ENCODE results near the gene BTF3. TPM values are rescaled to one million over a fixed set of nuclear protein-coding genes. Genes with fewer than 3 reads are reported as not detected.

The BTF3 gene
- polyA plus RNA-seq, 1 donor = 857 TPM

DNA sequence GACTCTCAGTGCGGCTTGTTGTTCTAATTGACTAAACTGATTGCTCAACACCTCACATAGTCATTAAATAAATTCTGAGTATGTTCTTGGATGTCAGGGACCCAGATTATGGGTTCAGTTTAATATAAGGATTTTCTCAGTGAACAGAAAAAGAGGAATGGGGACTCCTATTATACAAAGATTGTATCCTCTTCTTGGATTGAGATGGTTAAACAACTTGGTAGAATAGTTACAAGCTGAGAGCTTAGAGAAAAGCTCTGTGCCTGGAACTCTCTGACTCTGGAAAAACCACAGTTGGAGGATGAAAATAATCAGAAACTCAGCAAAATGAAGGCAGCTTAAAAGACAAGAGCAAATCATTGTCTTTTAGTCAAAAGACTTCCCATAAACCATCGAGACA lies 36.7 kb downstream of the BTF3 start:
- no peaks in the 10 kb centered on the region for H3K36me3 ChIP-seq (ENCODE audit: control insufficient read depth, insufficient read depth, low read length)
- H3K4me1 ChIP-seq (ENCODE audit: control insufficient read depth, insufficient read depth, low read length) = no peaks in the 10 kb centered on the region
- H3K27ac ChIP-seq (ENCODE audit: low read length) = no peak overlapping the region
- no CpG with 5 or more reads among the region's 2 CpGs for WGBS (ENCODE audit: insufficient coverage, low lambda C conversion rate)
- H3K27me3 ChIP-seq (ENCODE audit: control insufficient read depth, insufficient read depth, low read length) = peaks cover 2% of the 10 kb centered on the region
- no peak for DNase-seq
- H3K9me3 ChIP-seq (ENCODE audit: control insufficient read depth, low read depth, low read length) = no peaks in the 10 kb centered on the region
- no peak overlapping the region for H3K4me3 ChIP-seq (ENCODE audit: low read length)

DNA sequence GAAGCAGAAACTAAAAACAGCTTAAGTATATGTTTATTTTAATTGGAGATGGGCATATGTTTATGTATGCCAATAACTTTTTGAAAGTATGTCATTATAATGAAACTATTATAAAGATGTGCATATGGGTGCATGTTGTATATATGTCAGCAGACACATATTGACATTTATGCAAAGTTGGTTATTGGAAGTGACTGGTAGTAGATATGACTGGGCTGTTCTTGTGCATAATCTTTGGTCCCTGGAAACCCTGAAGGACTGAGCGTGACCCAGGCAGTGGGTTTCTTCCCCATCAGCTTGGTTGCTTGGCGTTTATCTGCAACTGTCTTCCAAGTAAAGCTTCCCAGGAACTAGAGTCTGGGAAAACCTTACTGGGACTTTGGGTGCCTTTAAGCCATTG lies 41.5 kb downstream of the BTF3 start:
- Histone ChIP-seq H3K36me3 (ENCODE audit: control insufficient read depth, insufficient read depth, low read length) (no peaks in the 10 kb centered on the region), H3K4me3 (ENCODE audit: low read length) (no peak overlapping the region), H3K27me3 (ENCODE audit: control insufficient read depth, insufficient read depth, low read length) (no peaks in the 10 kb centered on the region), H3K27ac (ENCODE audit: low read length) (no peak overlapping the region), H3K4me1 (ENCODE audit: control insufficient read depth, insufficient read depth, low read length) (peaks cover 10% of the 10 kb centered on the region), H3K9me3 (ENCODE audit: control insufficient read depth, low read depth, low read length) (no peaks in the 10 kb centered on the region)
- WGBS (ENCODE audit: insufficient coverage, low lambda C conversion rate) = no CpG with 5 or more reads among the region's 2 CpGs
- no peak for DNase-seq

DNA sequence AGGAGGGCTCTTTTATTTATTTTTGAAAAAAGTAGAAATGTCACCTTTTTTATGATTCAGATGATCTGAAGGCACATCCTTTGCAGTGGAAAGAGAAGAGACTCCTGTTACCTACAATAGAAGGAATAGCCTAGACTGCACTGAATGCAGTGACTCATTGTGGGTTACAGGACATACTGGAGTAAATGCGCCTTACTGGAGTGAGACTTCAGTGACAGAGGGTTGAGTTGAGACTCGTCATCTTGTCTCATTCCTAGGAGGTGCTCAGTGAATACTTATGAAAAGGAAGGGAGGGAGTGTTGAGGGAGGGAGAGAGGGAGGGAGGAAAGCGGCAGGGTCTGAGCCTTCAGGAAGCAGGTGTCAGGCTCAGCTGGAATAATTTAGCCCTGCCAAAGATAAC lies 42.0 kb downstream of the BTF3 start:
- no peaks in the 10 kb centered on the region for H3K27me3 ChIP-seq (ENCODE audit: control insufficient read depth, insufficient read depth, low read length)
- H3K27ac ChIP-seq (ENCODE audit: low read length) = no peak overlapping the region
- no peak for DNase-seq
- no peak overlapping the region for H3K4me3 ChIP-seq (ENCODE audit: low read length)
- WGBS (ENCODE audit: insufficient coverage, low lambda C conversion rate) = no CpG with 5 or more reads among the region's 3 CpGs
- H3K9me3 ChIP-seq (ENCODE audit: control insufficient read depth, low read depth, low read length) = no peaks in the 10 kb centered on the region
- no peaks in the 10 kb centered on the region for H3K36me3 ChIP-seq (ENCODE audit: control insufficient read depth, insufficient read depth, low read length)
- H3K4me1 ChIP-seq (ENCODE audit: control insufficient read depth, insufficient read depth, low read length) = peaks cover 14% of the 10 kb centered on the region

DNA sequence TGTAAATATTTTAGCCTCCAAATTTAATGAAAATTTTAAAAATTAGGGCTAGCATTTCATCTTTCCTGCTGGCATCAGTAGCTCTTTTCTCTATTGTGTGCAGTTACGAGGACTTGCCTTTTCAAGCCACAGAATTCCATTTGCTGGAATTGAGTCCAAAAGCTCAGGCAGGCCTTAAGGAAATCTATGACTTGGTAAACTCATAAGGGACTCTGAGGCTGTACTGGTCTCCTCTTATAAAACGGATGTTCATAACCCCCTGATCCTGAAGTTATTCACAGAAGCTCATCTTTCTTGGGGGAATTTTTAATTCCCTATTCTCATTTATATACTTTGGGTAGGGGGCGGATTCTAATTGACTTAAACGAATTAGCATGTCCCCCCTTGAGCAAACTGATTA lies 43.8 kb downstream of the BTF3 start:
- no peak overlapping the region for H3K4me3 ChIP-seq (ENCODE audit: low read length)
- peaks cover 15% of the 10 kb centered on the region for H3K4me1 ChIP-seq (ENCODE audit: control insufficient read depth, insufficient read depth, low read length)
- H3K27ac ChIP-seq (ENCODE audit: low read length) = no peak overlapping the region
- no peaks in the 10 kb centered on the region for H3K9me3 ChIP-seq (ENCODE audit: control insufficient read depth, low read depth, low read length)
- peak in 1 of 2 donors; percentile 12 for DNase-seq
- H3K27me3 ChIP-seq (ENCODE audit: control insufficient read depth, insufficient read depth, low read length) = no peaks in the 10 kb centered on the region
- WGBS (ENCODE audit: insufficient coverage, low lambda C conversion rate) = no CpG with 5 or more reads among the region's 4 CpGs
- H3K36me3 ChIP-seq (ENCODE audit: control insufficient read depth, insufficient read depth, low read length) = no peaks in the 10 kb centered on the region

DNA sequence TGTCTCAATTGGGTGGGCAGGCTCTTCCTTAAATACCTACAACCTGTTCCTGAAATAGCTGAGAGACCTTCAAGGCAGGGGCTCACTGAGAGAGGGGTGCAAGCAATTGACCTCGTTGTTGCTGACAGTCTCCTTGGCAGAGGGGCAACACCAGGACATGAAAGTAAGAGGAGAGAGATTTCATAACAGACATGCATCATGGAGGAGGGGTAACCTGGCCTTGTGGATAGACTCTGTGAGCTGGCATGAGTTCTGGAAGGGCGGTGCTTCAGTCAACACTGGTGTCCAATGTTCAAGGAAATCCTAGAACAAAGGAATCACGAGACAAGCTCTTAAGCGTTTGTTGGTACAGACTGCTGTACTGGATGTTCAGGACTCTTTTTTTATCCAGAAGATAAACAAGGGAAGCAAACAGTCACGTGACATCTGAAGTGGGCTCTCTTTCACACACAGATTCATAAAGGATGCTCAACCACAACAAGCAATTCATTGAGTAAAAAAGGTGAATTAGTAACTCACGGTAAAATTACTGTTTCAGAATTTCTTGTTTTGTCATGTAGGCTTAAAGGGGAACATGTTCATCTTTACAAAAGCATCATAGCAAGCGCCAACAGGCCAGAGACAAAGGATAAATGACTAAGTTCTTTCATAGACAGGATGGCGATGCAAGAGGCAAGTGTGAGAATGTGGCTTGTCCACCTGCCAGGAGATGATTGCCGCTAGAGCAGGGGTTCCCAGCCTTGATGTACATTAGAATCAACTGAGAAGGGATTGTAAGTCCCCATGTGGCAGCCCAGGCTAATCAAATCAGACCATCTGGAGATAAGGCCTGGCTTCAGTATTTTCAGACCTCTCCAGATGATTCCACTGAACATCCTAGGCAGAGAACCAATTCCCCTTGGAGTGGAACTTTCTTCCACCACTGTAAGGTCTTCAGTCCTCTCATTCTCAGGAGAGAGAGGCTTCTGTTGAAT lies 46.5 kb downstream of the BTF3 start:
- Histone ChIP-seq H3K36me3 (ENCODE audit: control insufficient read depth, insufficient read depth, low read length) (no peaks in the 10 kb centered on the region), H3K9me3 (ENCODE audit: control insufficient read depth, low read depth, low read length) (no peaks in the 10 kb centered on the region), H3K27me3 (ENCODE audit: control insufficient read depth, insufficient read depth, low read length) (no peaks in the 10 kb centered on the region), H3K4me3 (ENCODE audit: low read length) (no peak overlapping the region), H3K27ac (ENCODE audit: low read length) (peak overlapping the region; percentile 54), H3K4me1 (ENCODE audit: control insufficient read depth, insufficient read depth, low read length) (peaks cover 15% of the 10 kb centered on the region)
- DNase-seq = peak; percentile 87 to 96
- 25% methylated on average over 4 of the region's 9 CpGs for WGBS (ENCODE audit: insufficient coverage, low lambda C conversion rate)

DNA sequence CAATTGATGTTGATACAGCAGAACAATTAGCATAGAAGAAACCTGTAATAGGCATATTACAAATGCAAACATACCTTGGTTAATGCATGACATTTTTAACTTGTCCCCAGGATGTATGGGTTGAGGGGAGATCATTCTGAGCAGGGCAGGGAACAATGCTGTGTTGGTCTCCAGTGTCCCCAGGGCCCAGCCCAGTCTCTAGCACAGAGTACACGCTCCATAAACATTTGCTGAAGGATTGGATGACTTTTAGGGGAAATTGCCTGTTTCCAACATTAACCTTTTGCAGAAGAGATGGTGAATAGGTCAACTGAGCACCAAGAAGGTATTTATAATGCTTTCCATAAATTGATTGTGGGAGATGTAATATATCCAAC lies 47.1 kb downstream of the BTF3 start:
- no CpG with 5 or more reads among the region's 1 CpG for WGBS (ENCODE audit: insufficient coverage, low lambda C conversion rate)
- H3K4me1 ChIP-seq (ENCODE audit: control insufficient read depth, insufficient read depth, low read length) = peaks cover 15% of the 10 kb centered on the region
- no peak overlapping the region for H3K4me3 ChIP-seq (ENCODE audit: low read length)
- peak overlapping the region; percentile 45 for H3K27ac ChIP-seq (ENCODE audit: low read length)
- DNase-seq = no peak
- no peaks in the 10 kb centered on the region for H3K36me3 ChIP-seq (ENCODE audit: control insufficient read depth, insufficient read depth, low read length)
- H3K27me3 ChIP-seq (ENCODE audit: control insufficient read depth, insufficient read depth, low read length) = no peaks in the 10 kb centered on the region
- H3K9me3 ChIP-seq (ENCODE audit: control insufficient read depth, low read depth, low read length) = no peaks in the 10 kb centered on the region

DNA sequence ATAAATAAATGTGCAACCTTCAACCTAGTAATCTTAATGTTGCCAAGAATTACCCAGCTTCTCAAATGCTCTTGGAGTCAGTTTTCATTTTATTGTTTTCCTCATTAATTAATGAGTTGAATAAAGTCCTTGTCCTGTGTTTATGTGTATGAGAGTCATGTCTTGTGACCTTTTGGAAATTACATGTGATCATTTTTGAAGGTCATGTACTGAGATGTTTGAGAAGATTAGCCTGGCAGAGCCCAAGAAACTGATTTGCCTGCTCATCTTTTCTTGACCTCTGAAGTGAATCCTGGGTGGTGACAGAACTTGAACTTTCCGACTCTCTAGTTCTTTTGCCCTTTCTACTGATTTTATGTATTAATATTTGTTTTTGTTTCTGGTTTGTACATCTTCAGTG lies 51.8 kb downstream of the BTF3 start:
- H3K4me3 ChIP-seq (ENCODE audit: low read length) = no peak overlapping the region
- 100% methylated on average over 1 of the region's 1 CpG for WGBS (ENCODE audit: insufficient coverage, low lambda C conversion rate)
- no peak overlapping the region for H3K27ac ChIP-seq (ENCODE audit: low read length)
- H3K9me3 ChIP-seq (ENCODE audit: control insufficient read depth, low read depth, low read length) = no peaks in the 10 kb centered on the region
- H3K36me3 ChIP-seq (ENCODE audit: control insufficient read depth, insufficient read depth, low read length) = peaks cover 20% of the 10 kb centered on the region
- H3K4me1 ChIP-seq (ENCODE audit: control insufficient read depth, insufficient read depth, low read length) = peaks cover 2% of the 10 kb centered on the region
- no peaks in the 10 kb centered on the region for H3K27me3 ChIP-seq (ENCODE audit: control insufficient read depth, insufficient read depth, low read length)
- DNase-seq = no peak

DNA sequence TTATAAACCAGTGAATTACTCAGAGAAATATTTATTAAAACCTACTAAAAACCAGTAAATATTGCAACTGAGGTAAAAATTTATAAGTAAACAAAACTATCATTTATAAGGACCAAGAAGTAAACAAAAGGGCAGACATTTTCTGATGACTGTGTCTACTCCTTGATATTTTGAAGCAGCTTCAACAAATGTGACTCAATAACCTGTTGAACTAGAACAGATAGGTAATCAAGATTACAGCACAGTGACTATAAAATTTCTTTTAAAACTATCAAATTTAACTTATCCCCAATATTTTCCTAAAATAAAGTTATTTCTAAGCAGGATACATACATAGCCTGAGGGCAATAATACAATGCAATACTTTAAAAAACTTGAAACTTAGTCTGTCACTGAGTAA lies 54.4 kb downstream of the BTF3 start:
- no peak overlapping the region for H3K27ac ChIP-seq (ENCODE audit: low read length)
- H3K9me3 ChIP-seq (ENCODE audit: control insufficient read depth, low read depth, low read length) = no peaks in the 10 kb centered on the region
- H3K4me3 ChIP-seq (ENCODE audit: low read length) = no peak overlapping the region
- H3K36me3 ChIP-seq (ENCODE audit: control insufficient read depth, insufficient read depth, low read length) = peaks cover 35% of the 10 kb centered on the region
- DNase-seq = no peak
- no peaks in the 10 kb centered on the region for H3K4me1 ChIP-seq (ENCODE audit: control insufficient read depth, insufficient read depth, low read length)
- no peaks in the 10 kb centered on the region for H3K27me3 ChIP-seq (ENCODE audit: control insufficient read depth, insufficient read depth, low read length)

Other genes starting within 250 kb of the BTF3 start
- gene FOXD1, start 49.7 kb upstream of the BTF3 start, polyA plus RNA-seq = 0.04 TPM
- gene ANKRA2, start 67.2 kb downstream of the BTF3 start, polyA plus RNA-seq = 38.7 TPM
- gene UTP15, start 67.3 kb downstream of the BTF3 start, polyA plus RNA-seq = 12.0 TPM
- gene ARHGEF28, start 127.8 kb downstream of the BTF3 start, polyA plus RNA-seq = 16.6 TPM